H1 (cell line): ENCODE data around the gene PTGES2. TPM values are rescaled to one million over a fixed set of nuclear protein-coding genes. Genes with fewer than 3 reads are reported as not detected.

Experiments used
- CTCF ChIA-PET: fragments of 300-600 bp; sonication (Branson Sonifier 250); formaldehyde crosslinking; loops from one replicate; lab custom pipeline; 2021; ENCODE audit not compliant: partially characterized antibody; lab: Charles Lee
- POLR2A ChIA-PET: fragments of 300-600 bp; sonication (Branson Sonifier 250); formaldehyde crosslinking; loops from one replicate; lab custom pipeline; 2021; ENCODE audit warnings: inconsistent platforms; ENCODE audit not compliant: partially characterized antibody; lab: Charles Lee
- DNase-seq, 2 experiments: peaks; one replicate each; pipeline versions ENCODE4 v3.0.0 to v3.0.0-alpha.2; 2010 to 2022; ENCODE audit warnings: low spot score in 2 of 2, low read depth in 1 of 2, mixed read lengths in 1 of 2
- FAIRE-seq: peaks from 2 replicates; lab custom pipeline; 2011; peaks lifted over from hg19 to GRCh38; lab: Jason Lieb, UNC
- H2AFZ ChIP-seq: 2 replicates; pipeline ENCODE4 v1.8.1; 2012; ENCODE audit warnings: low read length, inconsistent platforms
- H2AK5ac ChIP-seq: 2 replicates; pipeline ENCODE4 v1.6.1; 2013; ENCODE audit warnings: low read depth, low read length
- H2BK120ac ChIP-seq: replicated peaks from 2 replicates; pipeline ENCODE3; 2013; ENCODE audit warnings: low read depth, low read length, inconsistent platforms
- H2BK12ac ChIP-seq: 2 replicates; pipeline ENCODE4 v1.6.1; 2013; ENCODE audit warnings: low read depth, low read length
- H2BK15ac ChIP-seq: 2 replicates; pipeline ENCODE4 v1.6.1; 2013; ENCODE audit warnings: low read length
- H2BK20ac ChIP-seq: 2 replicates; pipeline ENCODE4 v1.6.1; 2013; ENCODE audit warnings: low read length
- H2BK5ac ChIP-seq: 2 replicates; pipeline ENCODE4 v1.6.1; 2013; ENCODE audit warnings: low read depth, low read length
- H3K14ac ChIP-seq: 2 replicates; pipeline ENCODE4 v1.6.1; 2013; ENCODE audit warnings: inconsistent platforms; ENCODE audit not compliant: insufficient read length
- H3K18ac ChIP-seq: 2 replicates; pipeline ENCODE4 v1.6.1; 2013; ENCODE audit warnings: low read length; ENCODE audit errors: extremely low read depth
- H3K23ac ChIP-seq: 2 replicates; pipeline ENCODE4 v1.6.1; 2013; ENCODE audit warnings: inconsistent platforms; ENCODE audit not compliant: insufficient read length
- H3K23me2 ChIP-seq: 2 replicates; pipeline ENCODE4 v1.6.1; 2013; ENCODE audit warnings: low read depth, low read length
- H3K27ac ChIP-seq: 2 replicates; pipeline ENCODE4 v1.6.1; 2011; ENCODE audit warnings: low read depth, low read length, inconsistent platforms
- H3K27me3 ChIP-seq, 4 experiments: replicated peaks in 1 of 4; 1 replicate in 1 of 4; 2 replicates in 3 of 4; pipeline versions ENCODE4 v1.6.1 to v1.8.1; 2011 to 2013; ENCODE audit warnings: low read length in 3 of 4, mild to moderate bottlenecking in 3 of 4, inconsistent platforms in 2 of 4, mixed read lengths in 2 of 4, moderate library complexity in 1 of 4; ENCODE audit not compliant: control insufficient read depth in 3 of 4, insufficient read depth in 3 of 4; ENCODE audit errors: extremely low read depth in 1 of 4
- H3K36me3 ChIP-seq, 4 experiments: 2 replicates each; pipeline versions ENCODE4 v1.6.1 to v1.8.1; 2011 to 2013; ENCODE audit warnings: mild to moderate bottlenecking in 4 of 4, low read length in 3 of 4, moderate library complexity in 2 of 4, control low read depth in 1 of 4, inconsistent platforms in 1 of 4; ENCODE audit not compliant: insufficient read depth in 4 of 4, control insufficient read depth in 2 of 4
- H3K4ac ChIP-seq: replicated peaks from 2 replicates; pipeline ENCODE3; 2013; ENCODE audit warnings: low read length, low read depth, mixed read lengths, inconsistent platforms; ENCODE audit not compliant: insufficient read length
- H3K4me1 ChIP-seq, 4 experiments: replicated peaks in 1 of 4; 1 replicate in 1 of 4; 2 replicates in 3 of 4; pipeline versions ENCODE4 v1.6.1 to v1.8.1; 2011 to 2013; ENCODE audit warnings: low read length in 3 of 4, inconsistent platforms in 2 of 4, mixed read lengths in 1 of 4; ENCODE audit not compliant: insufficient read depth in 4 of 4, control insufficient read depth in 3 of 4
- H3K4me2 ChIP-seq, 2 experiments: 2 replicates each; pipeline versions ENCODE4 v1.6.1 to v1.8.1; 2011 to 2013; ENCODE audit warnings: low read depth in 2 of 2, low read length in 2 of 2, control low read depth in 1 of 2, inconsistent platforms in 1 of 2, mild to moderate bottlenecking in 1 of 2; ENCODE audit not compliant: insufficient read depth in 1 of 2
- H3K4me3 ChIP-seq, 4 experiments: fragments of 200-600, 300-600 bp in 1 of 4; sonication (generic), shearing (Covaris generic), sonication (Bioruptor Twin) in 1 of 4; 2 replicates each; pipeline versions ENCODE4 v1.5.1 to v1.8.1; 2011 to 2016; ENCODE audit warnings: low read length in 4 of 4, low read depth in 3 of 4, control low read depth in 2 of 4, inconsistent platforms in 2 of 4, mild to moderate bottlenecking in 2 of 4, mixed read lengths in 1 of 4, moderate library complexity in 1 of 4; ENCODE audit not compliant: insufficient read depth in 2 of 4; ENCODE audit errors: extremely low read depth in 1 of 4
- H3K56ac ChIP-seq: replicated peaks from 2 replicates; pipeline ENCODE3; 2013; ENCODE audit warnings: low read depth, mild to moderate bottlenecking, mixed read lengths, low read length, inconsistent platforms; ENCODE audit not compliant: insufficient read length
- H3K79me1 ChIP-seq: 2 replicates; pipeline ENCODE4 v1.6.1; 2013; ENCODE audit warnings: low read depth, low read length, control low read depth
- H3K79me2 ChIP-seq, 2 experiments: 2 replicates each; pipeline versions ENCODE4 v1.6.1 to v1.8.1; 2012 to 2013; ENCODE audit warnings: low read length in 2 of 2, mild to moderate bottlenecking in 2 of 2, inconsistent platforms in 1 of 2; ENCODE audit not compliant: insufficient read depth in 2 of 2, control insufficient read depth in 1 of 2
- H3K9ac ChIP-seq, 4 experiments: replicated peaks in 1 of 4; 1 replicate in 1 of 4; 2 replicates in 3 of 4; pipeline versions ENCODE4 v1.6.1 to v1.8.1; 2011 to 2013; ENCODE audit warnings: low read depth in 3 of 4, low read length in 3 of 4, control low read depth in 2 of 4, mild to moderate bottlenecking in 2 of 4, moderate library complexity in 2 of 4, inconsistent platforms in 1 of 4; ENCODE audit errors: extremely low read depth in 1 of 4
- H3K9me3 ChIP-seq, 2 experiments: 2 replicates each; pipeline versions ENCODE4 v1.6.1 to v1.8.1; 2012 to 2013; ENCODE audit warnings: mild to moderate bottlenecking in 2 of 2, moderate library complexity in 2 of 2, control low read depth in 1 of 2, inconsistent platforms in 1 of 2, low read depth in 1 of 2, low read length in 1 of 2, mixed read lengths in 1 of 2; ENCODE audit not compliant: insufficient read depth in 2 of 2
- H4K20me1 ChIP-seq, 2 experiments: replicated peaks in 1 of 2; 2 replicates each; pipeline versions ENCODE3 to v1.8.1; 2011 to 2013; ENCODE audit warnings: inconsistent platforms in 2 of 2, low read length in 2 of 2, mild to moderate bottlenecking in 1 of 2; ENCODE audit not compliant: insufficient read depth in 2 of 2, control insufficient read depth in 1 of 2
- H4K5ac ChIP-seq: 2 replicates; pipeline ENCODE4 v1.6.1; 2013; ENCODE audit warnings: low read length, low read depth, mixed read lengths, inconsistent platforms; ENCODE audit not compliant: insufficient read length
- H4K8ac ChIP-seq: 2 replicates; pipeline ENCODE4 v1.8.0; 2013; ENCODE audit warnings: mild to moderate bottlenecking, moderate library complexity, low read length, inconsistent platforms; ENCODE audit not compliant: insufficient read depth; ENCODE audit errors: extremely low read depth
- H4K91ac ChIP-seq: replicated peaks from 2 replicates; pipeline ENCODE3; 2013; ENCODE audit warnings: low read length, mixed read lengths, inconsistent platforms; ENCODE audit not compliant: insufficient read length
- BACH1 ChIP-seq: IDR thresholded peaks from 2 replicates; pipeline ENCODE4 v1.6.1; 2012; ENCODE audit warnings: low read length, improper control_type of control experiment
- CEBPB ChIP-seq: IDR thresholded peaks from 2 replicates; pipeline ENCODE4 v1.6.1; 2012; ENCODE audit warnings: low read depth, low read length
- FOSL1 ChIP-seq: IDR thresholded peaks from 2 replicates; pipeline ENCODE4 v1.6.1; 2011; ENCODE audit warnings: mild to moderate bottlenecking, low read depth, low read length, moderate library complexity; ENCODE audit not compliant: insufficient read depth
- KDM5A ChIP-seq: fragments of 200-600 bp; IDR thresholded peaks from 2 replicates; pipeline ENCODE4 v1.7.1; 2012; ENCODE audit warnings: mild to moderate bottlenecking, low read length, inconsistent platforms, mixed read lengths
- RFX5 ChIP-seq: IDR thresholded peaks from 2 replicates; pipeline ENCODE4 v1.6.1; 2011; ENCODE audit warnings: low read depth, low read length, improper control_type of control experiment, borderline replicate concordance
- SP1 ChIP-seq: IDR thresholded peaks from 2 replicates; pipeline ENCODE4 v1.6.1; 2011; ENCODE audit warnings: low read depth, low read length
- SP4 ChIP-seq: IDR thresholded peaks from 2 replicates; pipeline ENCODE4 v1.6.1; 2012; ENCODE audit warnings: low read length, inconsistent platforms
- SRF ChIP-seq: IDR thresholded peaks from 2 replicates; pipeline ENCODE4 v1.6.1; 2011; ENCODE audit warnings: mild to moderate bottlenecking, low read depth, low read length, moderate library complexity
- TAF1 ChIP-seq: IDR thresholded peaks from 2 replicates; pipeline ENCODE4 v1.6.1; 2011; ENCODE audit warnings: mild to moderate bottlenecking, low read depth, low read length
- YY1 ChIP-seq: IDR thresholded peaks from 2 replicates; pipeline ENCODE4 v1.6.1; 2011; ENCODE audit warnings: low read depth, mild to moderate bottlenecking, low read length
- WGBS, 2 experiments: shearing (Covaris generic) in 1 of 2; methylation state at CpG; one replicate each; pipeline versions ENCODE4 v1.1.6 to v1.1.7; 2013 to 2015; ENCODE audit warnings: low lambda C conversion rate in 2 of 2, mixed read lengths in 2 of 2, inconsistent platforms in 1 of 2, low coverage in 1 of 2, missing lambda C conversion rate in 1 of 2; ENCODE audit not compliant: insufficient replicate concordance in 2 of 2, insufficient coverage in 1 of 2, insufficient read length in 1 of 2; ENCODE audit errors: extremely low coverage in 1 of 2, missing lambda C conversion rate in 1 of 2; 5-methylcytosine and 5-hydroxymethylcytosine counted together
- polyA plus RNA-seq, 7 experiments: library from polyadenylated mRNA; depleted of rRNA in 3 of 7; stranded (reverse) in 5 of 7; unstranded in 2 of 7; fragments of >200 nt in 5 of 7; fragments of 200-250 nt in 2 of 7; gene quantifications; 1 replicate in 5 of 7; 2 replicates in 1 of 7; 4 replicates in 1 of 7; pipeline versions ENCODE4 v1.2.1 to v1.2.3, GENCODE V29; 2011 to 2013; ENCODE audit warnings: missing spikeins in 2 of 7, mixed read lengths in 2 of 7
- total RNA-seq: library from RNA; stranded (reverse); fragmentation: NEBNext Ultra II Directional; extraction: Animal tissue kit (Norgen Biotek cat#: 25700); gene quantifications from 2 replicates; pipeline ENCODE4 v1.2.1, GENCODE V29; 2021

Gene PTGES2
- total and polyA plus RNA-seq, 2 of the 8 experiments (the other 6 are each of a cell fraction or from before 2014, with no cell fraction given) = 80.7 to 81.2 TPM

- Histone ChIP-seq H2BK15ac (no peak overlapping the region), H2BK20ac (no peak overlapping the region)
- no peak for TF ChIP-seq CEBPB
- TF ChIP-seq SP4 = no peak
- TF ChIP-seq YY1 = no peak
- TF ChIP-seq FOSL1 = no peak
- TF ChIP-seq RFX5 = no peak
- TF ChIP-seq BACH1 = no peak
- no peak for TF ChIP-seq TAF1
- TF ChIP-seq SP1 = no peak
- no peak for TF ChIP-seq KDM5A
- no peak for TF ChIP-seq SRF
- TF ChIP-seq, all 59 proteins: peak for 0
- H3K36me3 ChIP-seq = no peaks in the 10 kb centered on the region
- no peak overlapping the region for H2AK5ac ChIP-seq
- ChIA-PET CTCF (interaction anchor here (0.6 to 3.8 kb wide), 9 partner anchors 8 to 482 kb away, joined by 3 to 17 read pairs (median 5); no protein-coding TSS in a partner anchor), POLR2A (interaction anchor here (2.8 kb wide), 1 partner anchor 10 kb away, joined by 22 read pairs; no protein-coding TSS in a partner anchor)
- FAIRE-seq = no peak
- no peak overlapping the region for H4K91ac ChIP-seq
- no CpG with 5 or more reads among the region's 1 CpG for WGBS, 2 experiments
- no peak overlapping the region for H3K4me3 ChIP-seq
- H2BK12ac ChIP-seq = no peak overlapping the region
- H4K8ac ChIP-seq = no peak overlapping the region
- H4K20me1 ChIP-seq = peaks cover 2 to 4% of the 10 kb centered on the region in 2 experiments
- no peak overlapping the region for H3K23ac ChIP-seq
- H3K14ac ChIP-seq = no peak overlapping the region
- no peak overlapping the region for H2BK120ac ChIP-seq
- H3K79me1 ChIP-seq = peaks cover 6% of the 10 kb centered on the region
- H3K56ac ChIP-seq = no peak overlapping the region
- H3K9ac ChIP-seq = no peak overlapping the region
- H3K9me3 ChIP-seq = no peaks in the 10 kb centered on the region
- no peak overlapping the region for H3K4ac ChIP-seq
- H3K18ac ChIP-seq = no peak overlapping the region
- peaks cover 0 to 5% (median 2%) of the 10 kb centered on the region in 4 experiments; a peak in 3 of 7 replicates for H3K4me1 ChIP-seq
- H3K4me2 ChIP-seq = no peak overlapping the region
- H3K23me2 ChIP-seq = no peaks in the 10 kb centered on the region
- no peak overlapping the region for H2BK5ac ChIP-seq
- no peak overlapping the region for H2AFZ ChIP-seq
- no peak overlapping the region for H4K5ac ChIP-seq
- no peaks in the 10 kb centered on the region for H3K27me3 ChIP-seq
- no peak for DNase-seq
- H3K27ac ChIP-seq = no peak overlapping the region
- H3K79me2 ChIP-seq = peaks cover 0 to 21% of the 10 kb centered on the region in 2 experiments; a peak in 2 of 4 replicates
Measured at GRCh38 chr9:128089299-128089698, 38.2 kb downstream of the PTGES2 start.
